ENCODE data around the gene ASB16.

ASB16 gene

DNA sequence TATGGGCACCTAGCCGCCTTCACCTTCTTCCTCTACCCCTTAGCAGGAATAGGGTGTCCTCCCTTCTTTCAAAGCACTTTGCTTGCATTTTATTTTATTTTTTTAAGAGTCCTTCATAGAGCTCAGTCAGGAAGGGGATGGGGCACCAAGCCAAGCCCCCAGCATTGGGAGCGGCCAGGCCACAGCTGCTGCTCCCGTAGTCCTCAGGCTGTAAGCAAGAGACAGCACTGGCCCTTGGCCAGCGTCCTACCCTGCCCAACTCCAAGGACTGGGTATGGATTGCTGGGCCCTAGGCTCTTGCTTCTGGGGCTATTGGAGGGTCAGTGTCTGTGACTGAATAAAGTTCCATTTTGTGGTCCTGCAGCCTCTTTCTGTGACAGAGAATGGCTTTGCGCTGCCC, 20.9 kb downstream of the ASB16 start:
- H3K4me3 ChIP-seq (replicated peaks; ENCODE audit: low read depth, low read length), result no peak overlapping the region
- TF ChIP-seq, protein P1, sequence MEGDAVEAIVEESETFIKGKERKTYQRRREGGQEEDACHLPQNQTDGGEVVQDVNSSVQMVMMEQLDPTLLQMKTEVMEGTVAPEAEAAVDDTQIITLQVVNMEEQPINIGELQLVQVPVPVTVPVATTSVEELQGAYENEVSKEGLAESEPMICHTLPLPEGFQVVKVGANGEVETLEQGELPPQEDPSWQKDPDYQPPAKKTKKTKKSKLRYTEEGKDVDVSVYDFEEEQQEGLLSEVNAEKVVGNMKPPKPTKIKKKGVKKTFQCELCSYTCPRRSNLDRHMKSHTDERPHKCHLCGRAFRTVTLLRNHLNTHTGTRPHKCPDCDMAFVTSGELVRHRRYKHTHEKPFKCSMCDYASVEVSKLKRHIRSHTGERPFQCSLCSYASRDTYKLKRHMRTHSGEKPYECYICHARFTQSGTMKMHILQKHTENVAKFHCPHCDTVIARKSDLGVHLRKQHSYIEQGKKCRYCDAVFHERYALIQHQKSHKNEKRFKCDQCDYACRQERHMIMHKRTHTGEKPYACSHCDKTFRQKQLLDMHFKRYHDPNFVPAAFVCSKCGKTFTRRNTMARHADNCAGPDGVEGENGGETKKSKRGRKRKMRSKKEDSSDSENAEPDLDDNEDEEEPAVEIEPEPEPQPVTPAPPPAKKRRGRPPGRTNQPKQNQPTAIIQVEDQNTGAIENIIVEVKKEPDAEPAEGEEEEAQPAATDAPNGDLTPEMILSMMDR (IDR thresholded peaks at IDR 0.05; ENCODE audit: low read length, missing control alignments), result no peak
- DNase-seq (ENCODE audit: low read depth), result no peak

DNA sequence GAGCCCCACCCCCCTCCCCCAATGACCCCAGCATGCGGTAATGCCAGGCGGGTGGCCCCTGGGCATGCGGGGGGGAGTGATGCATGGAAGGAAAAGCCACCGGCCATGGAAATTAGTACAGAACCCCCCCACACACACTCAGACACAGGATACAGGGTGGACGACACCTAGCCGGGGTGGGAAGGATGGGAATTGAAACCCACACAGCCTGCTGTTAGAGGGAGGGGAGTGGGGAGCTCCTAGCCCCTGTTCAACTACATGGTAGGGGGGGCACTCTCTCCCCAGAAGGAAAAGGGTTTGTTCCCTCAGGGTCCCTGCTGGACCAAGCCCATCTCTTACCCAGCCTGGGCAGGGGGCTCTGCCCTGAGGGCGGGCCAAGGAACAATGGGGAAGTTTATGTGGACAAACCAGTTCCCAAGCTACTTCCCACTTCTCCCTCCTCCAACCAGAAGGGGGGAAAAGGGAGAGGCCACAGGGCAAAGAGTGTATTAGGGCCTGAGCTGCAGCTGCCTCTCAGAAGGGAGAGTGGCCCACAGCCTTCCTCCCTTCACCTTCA, 21.5 kb downstream of the ASB16 start:
- DNase-seq (ENCODE audit: low read depth), result no peak
- TF ChIP-seq, protein P1 (IDR thresholded peaks at IDR 0.05; ENCODE audit: low read length, missing control alignments), result no peak
- H3K4me3 ChIP-seq (replicated peaks; ENCODE audit: low read depth, low read length), result no peak overlapping the region

DNA sequence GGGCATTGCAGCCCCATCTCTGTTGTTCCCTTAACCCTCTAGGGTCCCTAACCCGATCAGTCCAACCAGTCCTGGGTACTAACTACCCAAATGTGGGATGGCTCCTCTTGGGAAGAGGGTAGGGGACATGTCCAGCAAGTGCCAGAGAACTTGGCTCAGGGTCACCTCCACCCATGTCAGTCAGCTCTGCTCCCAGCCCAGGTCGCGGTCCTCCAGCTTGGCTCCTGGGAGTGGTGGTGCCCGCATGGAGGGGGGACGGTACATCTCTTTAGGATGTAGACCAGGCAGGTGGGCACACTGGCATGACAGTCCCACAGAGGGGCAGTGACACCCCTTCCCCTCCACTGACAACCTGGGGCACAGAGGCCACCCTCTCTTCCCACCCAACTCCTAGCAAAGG, 22.2 kb downstream of the ASB16 start:
- DNase-seq (ENCODE audit: low read depth), result no peak
- TF ChIP-seq, protein P1 (IDR thresholded peaks at IDR 0.05; ENCODE audit: low read length, missing control alignments), result no peak
- no peak overlapping the region for H3K4me3 ChIP-seq (replicated peaks; ENCODE audit: low read depth, low read length)

DNA sequence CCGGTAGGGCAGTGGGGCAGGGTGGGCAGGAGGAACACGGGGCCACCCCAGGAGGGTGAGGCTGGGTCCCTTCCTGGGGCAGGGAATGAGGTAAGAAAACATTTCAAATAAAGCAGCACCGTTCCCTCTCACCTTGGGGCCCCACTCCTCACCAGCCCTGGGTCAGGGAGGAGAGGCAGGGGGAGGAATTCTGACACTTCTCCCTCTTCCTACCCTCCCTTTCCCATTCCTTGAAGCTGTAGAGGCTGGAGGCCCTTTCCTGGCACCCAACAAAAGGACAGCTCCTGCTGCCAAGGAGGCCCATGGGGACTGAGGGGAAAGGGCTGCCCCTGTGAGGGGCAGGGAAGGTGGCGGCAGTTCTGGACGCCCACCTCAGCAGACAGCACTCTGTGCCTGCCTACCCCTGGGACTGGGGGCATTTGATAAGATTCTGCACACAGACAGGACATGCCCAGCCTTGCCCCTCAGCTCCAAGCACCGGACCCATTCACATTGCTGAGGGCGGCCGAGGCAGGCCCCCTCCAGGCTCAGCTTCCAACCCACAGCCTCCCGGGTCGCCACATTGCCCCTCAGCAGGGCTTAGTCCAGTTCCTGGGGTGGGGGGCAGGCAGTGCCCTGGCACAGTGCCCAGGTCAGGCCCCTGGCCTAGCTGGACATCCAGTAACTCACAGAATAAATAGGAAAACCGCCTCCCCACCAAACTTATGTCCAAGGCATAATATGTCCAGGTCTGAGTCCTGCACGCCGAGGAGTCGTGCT, 23.0 kb downstream of the ASB16 start:
- DNase-seq (ENCODE audit: low read depth), result no peak
- TF ChIP-seq, protein P1 (IDR thresholded peaks at IDR 0.05; ENCODE audit: low read length, missing control alignments), result no peak
- H3K4me3 ChIP-seq (replicated peaks; ENCODE audit: low read depth, low read length), result no peak overlapping the region

DNA sequence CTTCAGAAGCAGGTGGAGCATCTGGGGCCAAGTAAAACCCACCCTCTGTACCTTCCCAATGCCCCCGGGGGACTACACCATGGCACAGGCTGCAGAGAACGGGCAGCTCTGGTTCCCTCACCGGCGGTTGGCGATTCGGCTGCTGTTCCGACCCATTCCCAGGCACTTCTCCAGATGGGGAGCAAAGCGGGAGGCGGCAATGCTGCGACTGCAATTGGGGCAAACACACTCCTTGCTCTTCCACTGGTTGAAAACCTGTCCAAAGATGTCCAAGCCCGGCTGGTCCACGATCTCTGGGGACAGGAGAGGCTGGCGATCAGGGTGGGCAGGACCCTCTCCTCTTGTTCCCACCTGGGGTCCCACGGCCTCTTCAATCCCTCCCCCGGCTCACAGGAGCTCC, 26.6 kb downstream of the ASB16 start:
- no peak overlapping the region for H3K4me3 ChIP-seq (replicated peaks; ENCODE audit: low read depth, low read length)
- TF ChIP-seq, protein P1 (IDR thresholded peaks at IDR 0.05; ENCODE audit: low read length, missing control alignments), result no peak
- no peak for DNase-seq (ENCODE audit: low read depth)

DNA sequence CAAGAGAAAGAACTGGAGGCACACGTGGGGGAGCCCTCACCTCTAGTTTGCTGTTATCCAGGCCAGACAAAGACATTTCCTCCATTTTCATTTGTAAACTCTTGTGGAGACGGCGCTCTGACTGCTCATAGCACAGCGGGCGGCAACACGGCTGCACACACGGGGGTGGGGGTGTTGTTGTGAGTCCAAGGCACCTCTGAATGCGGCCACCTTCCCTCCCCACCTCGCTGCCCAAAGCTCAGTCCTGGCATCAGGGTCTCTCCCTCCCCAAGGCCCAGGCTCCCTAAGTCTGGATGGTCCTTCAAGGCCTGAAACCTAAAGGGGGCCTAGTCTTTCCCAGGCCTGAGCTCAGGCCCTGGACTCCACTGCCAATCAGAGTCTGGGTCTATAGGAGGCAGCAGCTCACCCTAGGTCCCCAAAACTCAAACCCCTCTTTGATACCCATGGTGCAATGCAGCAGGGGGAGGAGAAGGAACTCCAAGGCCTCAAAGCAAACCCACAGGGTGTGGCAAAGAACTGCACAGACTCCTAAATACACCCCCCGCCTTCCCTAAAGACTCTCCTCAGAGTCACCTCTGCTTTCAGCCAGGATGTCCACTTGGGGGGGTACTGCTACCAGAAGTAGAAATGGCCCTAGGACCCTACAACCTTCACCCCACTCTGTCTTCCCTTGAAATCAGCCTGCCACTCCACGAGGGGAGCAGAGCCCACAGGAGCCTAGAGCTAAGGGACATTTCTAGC, 27.6 kb downstream of the ASB16 start:
- peak overlapping the region; percentile 82 for H3K4me3 ChIP-seq (replicated peaks; ENCODE audit: low read depth, low read length)
- TF ChIP-seq, protein P1 (IDR thresholded peaks at IDR 0.05; ENCODE audit: low read length, missing control alignments), result no peak
- DNase-seq (ENCODE audit: low read depth), result peak; percentile 53

Data from fibroblast of pulmonary artery (primary cell).